GM11168 (cell line): ENCODE measurements around the gene SMIM36.
"Not testable (repeated sequence)": the region's sequence is repeated elsewhere in the genome, so short reads cannot be mapped to it uniquely, and the experiment has no call there.

Experiments used
- in situ Hi-C: fragments of 300-500 bp; cut with MboI; formaldehyde crosslinking; loops from one replicate; pipeline ENCODE4 v1.12.0; 2022; ENCODE audit warnings: low sequenced_read_pairs; ENCODE audit not compliant: unreplicated experiment

Gene SMIM36

DNA sequence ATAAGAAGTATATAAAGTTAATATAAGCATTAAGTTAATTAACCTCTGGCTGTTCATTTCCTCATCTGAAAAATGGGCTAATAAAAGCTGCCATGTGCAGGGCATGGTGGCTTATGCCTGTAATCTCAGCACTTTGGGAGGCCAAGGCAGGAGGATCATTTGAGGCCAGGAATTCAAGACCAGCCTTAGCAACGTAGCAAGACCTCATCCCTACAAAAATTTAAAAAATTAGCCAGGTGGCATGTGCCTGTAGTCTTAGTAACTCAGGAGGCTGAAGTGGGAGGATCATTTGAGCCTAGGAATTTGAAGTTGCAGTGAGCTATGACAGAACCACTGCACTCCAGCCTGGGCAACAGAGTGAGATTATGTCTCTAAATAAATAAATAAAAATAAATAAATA is 49.0 kb downstream of the SMIM36 start:
- in situ Hi-C loops: no loop called here

DNA sequence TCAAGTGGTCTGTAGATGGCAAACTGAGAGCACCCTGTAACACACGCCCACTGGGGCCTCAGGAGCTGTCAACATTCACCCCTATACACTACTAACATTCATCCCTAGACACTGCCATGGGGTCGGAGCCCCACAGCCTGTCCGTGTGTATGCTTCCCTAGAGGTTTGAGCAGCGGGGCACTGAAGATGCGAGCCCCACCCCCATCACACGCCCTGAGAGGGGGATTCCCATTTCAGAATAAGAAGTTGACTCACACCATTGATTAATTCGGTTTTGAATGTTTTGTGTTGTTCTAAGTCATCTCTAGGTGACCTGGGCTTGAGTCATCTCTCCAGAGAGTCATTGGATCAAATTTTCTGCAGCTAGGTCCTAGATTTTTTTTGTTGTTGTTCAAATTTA is 52.3 kb downstream of the SMIM36 start:
- in situ Hi-C loops: no loop called here

DNA sequence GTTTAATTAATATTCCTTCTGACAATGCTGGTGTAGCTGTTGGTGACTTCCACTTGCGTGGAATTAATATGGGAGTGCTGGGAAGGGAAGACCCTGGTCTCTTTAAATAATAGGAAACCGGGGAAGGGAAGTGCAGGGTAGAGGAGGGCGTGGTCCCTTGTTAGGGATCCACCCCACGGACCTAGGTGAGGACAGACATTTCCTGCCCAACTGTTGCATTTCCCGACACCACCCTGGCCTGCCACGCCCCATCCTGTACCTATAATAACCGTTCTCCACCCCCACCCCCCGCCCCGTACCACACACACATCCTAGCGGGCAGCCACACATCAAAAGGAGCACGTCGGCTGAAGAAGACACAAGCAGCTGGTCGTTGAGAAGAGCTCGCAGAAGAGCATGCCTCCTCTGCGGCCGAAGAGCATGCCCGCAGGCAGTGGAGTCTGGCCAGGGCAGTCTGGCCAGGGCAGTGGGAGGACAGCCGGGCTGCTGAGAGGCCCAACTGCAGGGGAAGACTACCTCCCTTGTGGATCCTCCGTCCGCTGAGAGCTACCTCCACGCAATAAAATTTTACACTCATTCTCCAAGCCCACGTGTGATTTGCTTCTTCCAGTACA is 52.9 kb downstream of the SMIM36 start:
- in situ Hi-C loops: no loop called here

DNA sequence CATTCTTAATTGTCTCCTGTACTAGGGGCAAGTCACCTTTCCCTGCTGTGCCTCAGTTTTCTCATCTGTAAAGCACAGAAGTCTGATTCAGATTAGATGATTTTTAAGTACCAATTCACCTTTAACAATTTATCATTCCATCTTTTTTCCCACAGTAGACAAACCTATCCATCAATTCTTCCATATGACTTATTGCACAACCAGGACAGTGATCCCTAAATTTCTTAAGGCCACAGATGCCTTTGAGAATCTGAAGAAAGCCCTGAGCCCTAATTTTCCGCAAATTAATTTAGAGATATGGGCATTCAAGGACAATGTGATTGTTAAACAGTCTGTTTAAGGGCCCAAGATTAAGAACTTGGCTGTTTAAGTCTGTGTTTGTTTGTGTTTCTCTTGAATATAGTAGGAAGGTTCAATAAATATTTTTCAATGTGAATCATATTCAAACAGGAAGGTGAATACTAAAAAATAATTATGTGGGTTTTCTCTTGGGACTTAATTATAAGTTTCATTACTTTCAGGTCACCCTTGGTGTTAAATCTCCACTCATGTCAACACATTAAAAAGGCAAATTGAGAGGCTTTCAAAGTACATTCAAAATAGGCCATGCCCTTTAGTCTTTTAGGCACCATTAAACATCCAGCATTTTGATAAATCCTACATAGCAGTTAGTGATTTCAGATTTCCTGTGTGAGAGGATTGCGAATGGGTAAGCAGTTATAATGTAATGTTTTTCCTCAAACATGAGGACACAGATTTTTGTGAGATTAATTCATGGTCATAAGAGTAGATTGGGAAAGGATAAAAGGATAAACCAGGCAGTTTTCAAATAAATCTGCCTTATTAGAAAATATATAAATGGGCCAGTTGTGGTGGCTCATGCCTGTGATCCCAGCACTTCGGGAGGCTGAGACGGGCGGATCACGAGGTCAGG is 54.7 kb downstream of the SMIM36 start:
- in situ Hi-C loops: no loop called here

DNA sequence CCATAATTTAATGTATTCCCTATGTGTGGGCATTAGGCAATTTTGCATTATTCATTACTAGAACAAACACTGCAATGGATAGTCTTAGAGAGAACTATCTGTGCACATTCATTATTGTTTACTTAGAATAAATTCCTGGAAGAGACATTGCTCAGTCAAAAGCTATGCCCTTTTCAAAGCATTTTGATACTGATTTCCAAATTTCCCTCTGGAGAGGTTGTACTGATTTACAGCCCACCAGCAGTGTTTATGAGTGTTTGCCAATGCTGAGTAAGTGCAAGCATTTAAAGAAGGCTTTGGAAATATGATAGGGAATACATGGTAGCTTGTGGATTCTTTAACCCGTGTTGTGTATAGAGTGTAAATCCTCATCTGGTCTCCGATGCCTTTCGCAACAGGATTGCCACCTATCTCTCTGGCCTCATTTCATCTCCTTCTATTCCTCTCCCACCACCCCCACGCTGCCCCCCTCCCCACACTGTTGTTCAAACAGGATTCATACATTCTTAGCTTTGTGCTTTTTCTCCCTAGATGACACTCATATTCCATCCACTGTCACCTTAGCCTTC is 56.3 kb downstream of the SMIM36 start:
- in situ Hi-C loops: no loop called here

DNA sequence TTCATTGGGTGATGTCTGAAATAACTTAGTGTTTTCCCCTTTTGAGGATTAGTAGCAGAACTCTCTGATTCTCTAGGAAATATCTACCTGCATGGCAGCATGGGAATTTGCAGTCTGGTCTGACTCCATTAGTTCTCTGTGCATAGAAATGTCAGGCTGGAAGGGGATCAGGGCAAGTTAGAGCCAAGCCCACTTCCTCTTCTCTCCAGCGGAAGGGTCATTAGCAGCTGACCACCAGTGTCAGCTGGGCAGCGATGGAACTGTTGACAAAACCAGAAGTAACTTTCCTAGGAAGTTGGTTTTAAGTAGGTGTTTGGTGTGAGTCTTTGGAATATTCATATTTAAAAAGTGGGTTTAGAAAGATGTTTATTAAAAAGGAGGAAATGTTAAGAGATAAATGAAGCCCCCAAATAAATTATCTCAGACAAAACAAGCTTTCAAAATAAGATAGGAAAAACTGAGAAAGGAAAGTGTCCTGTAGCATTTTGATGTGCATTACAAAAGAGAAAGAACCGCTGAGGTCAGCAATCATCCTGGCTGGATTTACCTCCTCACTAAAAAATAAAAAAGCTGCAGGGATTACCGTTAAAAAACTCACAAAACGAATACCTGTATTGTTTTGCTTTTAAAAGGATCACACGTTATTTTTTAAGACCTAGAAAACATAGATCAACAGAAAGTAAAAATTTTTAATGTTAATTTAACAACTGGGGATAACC is 57.3 kb downstream of the SMIM36 start:
- in situ Hi-C loops: no loop called here

DNA sequence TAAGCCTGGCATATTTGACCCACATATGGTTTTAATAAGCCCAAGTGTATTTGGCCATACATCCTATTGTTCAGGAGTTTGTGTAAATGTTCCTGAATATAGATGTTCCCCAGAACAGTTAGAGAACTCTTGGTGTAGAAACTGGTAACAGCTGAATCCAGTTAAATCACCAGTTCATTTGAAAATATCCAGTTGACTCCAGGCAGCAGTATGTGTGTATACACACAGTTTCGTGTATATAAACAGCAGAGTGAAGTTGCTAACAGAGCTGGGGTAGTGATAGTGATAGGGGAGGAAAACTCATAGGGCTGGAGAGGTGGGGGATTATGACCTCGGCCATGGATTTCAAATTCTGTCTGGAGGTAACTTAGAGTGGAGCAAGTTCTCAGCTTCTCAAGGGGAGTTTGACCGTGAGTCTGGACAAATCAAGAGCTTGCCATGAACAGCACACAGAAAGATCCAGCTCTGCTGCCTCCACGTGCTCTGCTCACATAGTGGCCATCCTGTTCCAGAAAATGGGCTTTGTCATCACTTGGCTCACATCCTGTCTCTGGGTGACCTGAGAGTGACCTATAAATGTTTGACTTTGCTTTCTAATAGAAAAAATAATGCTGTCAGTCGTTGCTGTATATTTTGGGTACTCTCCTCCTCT is 59.0 kb downstream of the SMIM36 start:
- in situ Hi-C loops: no loop called here

DNA sequence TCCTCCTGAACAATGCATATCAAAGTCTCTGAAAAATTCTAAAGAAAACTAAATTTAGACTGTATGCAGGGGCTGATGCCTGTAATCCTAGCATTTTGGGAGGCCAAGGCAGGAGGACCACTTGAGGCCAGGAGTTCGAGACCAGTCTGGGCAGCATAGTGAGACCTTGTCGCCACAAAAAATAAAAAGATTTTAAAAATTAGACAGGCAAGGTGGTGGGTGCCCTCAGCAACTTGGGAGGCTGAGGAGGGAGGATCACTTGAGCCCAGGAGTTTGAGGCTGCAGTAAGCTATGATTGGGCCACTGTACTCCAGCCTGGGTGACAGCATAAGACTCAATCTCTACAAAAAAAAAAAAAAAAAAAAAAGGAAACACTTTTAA is 59.5 kb downstream of the SMIM36 start:
- in situ Hi-C loops: no loop called here

DNA sequence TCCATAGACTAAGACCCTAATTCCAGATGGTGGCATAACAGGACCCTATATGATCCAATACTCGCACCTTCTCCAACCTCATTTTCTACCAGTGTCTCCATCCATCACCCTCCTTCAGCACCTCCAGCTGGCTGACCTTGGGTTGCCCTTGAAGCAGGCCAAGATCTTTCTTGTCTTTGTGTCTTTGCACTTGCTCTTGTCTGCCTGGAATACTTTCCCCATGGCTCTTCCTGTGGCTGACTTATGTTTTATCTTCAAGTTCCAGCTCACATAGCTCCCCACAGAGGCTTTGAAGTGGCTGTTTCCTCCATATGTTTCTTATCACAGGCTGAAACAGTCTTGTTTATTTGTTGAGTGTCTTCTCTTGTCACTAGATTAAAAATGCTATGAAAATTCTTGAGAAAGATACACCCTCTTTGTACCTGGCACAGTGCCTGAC is 60.0 kb downstream of the SMIM36 start:
- in situ Hi-C loops: no loop called here

DNA sequence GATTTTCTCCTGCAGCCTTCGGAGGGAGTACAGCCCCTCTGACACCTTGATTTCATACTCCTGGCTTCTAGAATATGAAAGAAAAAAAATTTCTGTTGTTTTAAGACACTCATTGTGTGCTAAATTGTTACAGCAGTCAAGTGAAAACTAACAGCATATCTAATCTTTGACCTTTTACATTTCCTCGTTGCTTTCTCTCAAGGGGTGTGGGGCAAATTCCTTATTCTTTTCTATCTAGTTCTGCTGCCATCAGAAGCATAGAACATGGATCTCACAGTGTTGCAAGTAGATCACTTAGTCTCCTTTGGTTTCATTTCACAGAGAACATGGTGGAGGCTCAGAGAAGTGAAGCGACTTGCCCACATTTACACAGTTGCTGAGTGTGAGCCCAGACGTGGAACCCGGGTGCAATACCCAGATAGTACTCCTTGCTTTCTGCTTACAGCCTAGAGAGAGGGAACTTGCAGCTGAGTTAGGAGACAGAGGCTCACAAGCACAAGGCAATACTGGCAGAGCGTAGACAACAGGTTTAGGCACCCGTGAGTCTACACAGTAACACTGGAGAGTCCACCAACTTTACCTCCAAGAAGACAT is 60.9 kb downstream of the SMIM36 start:
- in situ Hi-C loops: no loop called here

DNA sequence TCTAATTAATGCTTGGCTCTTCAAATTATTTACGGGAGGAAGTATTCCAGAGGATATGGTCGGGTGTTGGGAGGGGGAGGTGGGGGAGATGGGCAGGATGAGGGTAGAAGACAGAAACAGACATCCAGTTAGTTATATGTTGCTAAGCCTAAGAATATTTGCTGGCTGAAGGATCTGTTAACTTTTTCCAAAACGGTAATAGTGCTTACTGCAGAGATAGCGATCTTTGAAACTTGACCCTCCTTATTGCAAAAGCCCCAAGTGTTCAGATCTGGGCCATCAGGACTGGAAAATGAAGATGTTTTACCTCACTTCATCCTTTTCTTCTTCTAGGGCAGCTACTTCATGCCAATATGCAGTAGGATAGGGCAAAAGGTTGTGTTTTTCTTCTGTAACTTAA is 62.6 kb downstream of the SMIM36 start:
- in situ Hi-C loops: no loop called here

DNA sequence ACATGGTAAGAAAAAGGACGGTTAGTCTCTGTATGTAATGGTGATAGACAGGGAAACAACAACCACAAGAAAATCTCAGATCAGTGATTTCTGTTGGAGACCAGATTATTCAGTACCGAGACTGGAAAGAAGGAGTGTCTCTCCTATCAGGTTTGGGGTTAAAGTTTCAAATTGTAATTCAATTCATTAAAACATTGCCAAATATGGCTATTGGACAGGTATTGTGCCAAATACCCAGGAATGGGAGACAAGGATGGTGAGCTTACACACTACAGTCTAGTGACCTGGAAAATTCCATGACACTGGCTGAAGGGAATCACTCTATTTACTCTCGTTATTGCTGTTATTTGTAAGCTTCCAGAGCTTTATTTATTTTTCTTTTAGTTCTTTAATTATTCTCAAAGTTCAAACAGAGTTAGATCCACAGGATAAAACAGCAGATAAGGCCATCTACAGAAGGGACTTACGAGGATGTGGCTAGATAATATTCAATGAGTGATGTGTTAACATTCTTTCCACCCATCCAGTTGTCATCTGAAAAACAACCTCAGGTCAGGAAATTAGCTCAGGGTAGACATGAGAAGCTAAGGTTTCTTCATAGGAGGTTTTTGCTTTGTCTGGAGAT is 64.6 kb downstream of the SMIM36 start:
- in situ Hi-C loops: no loop called here

DNA sequence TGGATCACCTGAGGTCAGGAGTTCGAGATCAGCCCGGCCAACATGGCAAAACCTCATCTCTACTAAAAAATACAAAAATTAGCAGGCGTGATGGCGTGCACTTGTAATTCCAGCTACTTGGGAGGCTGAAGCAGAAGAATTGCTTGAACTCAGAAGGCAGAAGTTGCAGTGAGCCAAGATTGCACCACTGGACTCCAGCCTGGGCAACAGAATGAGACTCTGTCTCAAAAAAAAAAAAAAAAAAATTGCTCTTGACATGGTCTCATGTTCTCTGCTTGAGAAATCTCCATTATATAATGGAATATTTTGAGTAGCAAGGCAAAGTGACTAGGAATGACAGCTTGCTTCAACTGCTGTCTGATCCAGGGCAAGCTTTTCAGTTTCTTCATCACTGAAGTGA is 65.2 kb downstream of the SMIM36 start:
- in situ Hi-C loops: not testable (repeated sequence)

DNA sequence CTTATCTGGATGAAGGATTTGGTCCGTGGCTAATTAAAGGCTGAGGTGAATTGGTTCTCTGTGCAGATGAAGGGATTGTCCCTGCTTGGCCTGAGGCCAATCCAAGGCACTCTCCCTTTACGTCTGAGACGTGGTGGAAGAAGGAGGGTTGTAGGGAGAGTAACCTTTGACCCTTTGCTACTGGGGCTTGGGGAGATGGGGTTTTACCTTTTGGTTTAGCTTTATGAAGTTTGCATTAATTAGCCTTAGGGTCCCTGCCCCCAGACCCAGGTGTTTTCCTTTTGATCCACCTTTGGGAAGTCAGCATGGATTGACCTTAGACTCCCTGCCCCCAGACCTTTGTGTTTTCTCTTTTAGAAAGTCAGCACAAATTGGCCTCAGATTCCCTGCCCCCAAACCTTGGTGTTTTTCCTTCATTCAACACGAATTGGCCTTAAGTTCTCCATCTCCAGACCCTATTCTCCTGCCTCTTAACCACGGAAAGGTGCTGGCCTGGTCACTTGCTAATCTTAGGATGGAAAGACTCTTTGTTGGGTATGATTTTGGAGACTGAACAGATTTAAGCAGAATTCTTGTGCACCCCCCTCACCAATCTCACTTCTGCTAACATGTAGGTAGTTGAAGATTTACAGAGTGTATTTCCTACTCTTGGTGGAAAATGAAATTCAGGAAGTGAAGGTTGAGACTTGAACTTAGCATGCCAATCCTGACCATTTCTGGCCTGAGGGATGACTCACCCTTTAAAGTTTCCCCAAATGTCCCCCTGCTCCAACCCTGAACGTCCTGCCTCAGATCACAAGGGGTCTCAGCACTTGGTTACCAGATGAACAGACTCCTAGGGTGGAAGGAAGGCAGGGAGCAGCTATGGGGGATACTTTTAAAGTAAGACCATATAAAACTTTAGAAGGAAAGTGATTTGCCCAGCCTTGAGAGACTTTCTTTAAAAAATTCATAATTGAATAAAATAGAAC is 66.5 kb downstream of the SMIM36 start:
- in situ Hi-C loops: no loop called here

DNA sequence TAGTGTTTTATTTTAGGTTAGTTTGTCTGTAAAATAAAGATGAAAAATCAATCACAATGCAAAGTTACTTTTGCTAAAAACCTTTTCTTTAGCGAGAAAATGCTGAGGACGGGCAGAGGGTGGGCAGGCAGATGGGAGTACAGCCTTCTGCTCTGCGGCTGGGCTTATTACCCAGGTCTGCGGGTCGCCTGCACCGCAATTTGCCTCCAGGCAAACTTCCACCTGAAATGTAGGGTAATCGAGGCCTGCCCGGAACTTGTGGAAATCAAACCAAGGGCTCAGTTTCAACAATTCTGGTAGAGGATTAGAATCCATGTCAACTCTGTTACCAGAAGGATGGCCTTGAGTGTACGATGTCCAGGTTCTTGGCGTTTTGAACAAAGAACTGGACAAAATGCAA is 67.3 kb downstream of the SMIM36 start:
- in situ Hi-C loops: no loop called here

DNA sequence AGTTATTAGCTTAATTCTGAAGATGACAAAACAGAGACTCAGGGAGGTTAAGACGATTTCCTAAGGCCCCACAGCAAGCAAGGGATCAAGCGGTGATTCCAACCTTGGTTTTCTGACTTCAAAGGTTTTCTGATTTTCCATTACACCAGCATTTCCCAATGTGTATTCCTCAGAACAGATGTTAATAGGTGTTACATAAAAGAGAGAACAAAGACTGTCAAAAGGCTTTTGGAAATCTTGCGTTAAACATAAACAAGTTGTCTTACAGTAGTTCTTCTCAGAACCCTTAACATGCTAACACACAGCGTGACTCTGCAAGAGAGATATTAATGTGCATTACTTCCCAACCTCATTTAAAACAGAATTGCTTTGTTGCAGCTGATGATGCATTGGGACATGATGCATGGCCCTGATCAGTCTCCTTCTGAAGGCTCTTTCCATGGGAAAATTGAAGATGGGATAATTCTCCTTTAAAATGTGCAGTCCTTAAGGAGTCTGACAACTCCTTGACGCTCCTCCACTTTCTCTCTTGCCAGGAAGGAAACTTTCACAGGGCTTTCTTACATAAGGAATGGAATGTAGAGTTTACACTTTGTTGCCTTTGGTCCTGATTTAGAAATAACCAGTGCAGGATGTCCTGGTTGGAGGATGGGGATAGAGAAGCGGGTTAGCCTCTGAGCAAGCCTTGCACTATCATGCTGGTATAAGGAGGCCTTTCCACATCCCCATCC is 68.1 kb downstream of the SMIM36 start:
- in situ Hi-C loops: no loop called here

DNA sequence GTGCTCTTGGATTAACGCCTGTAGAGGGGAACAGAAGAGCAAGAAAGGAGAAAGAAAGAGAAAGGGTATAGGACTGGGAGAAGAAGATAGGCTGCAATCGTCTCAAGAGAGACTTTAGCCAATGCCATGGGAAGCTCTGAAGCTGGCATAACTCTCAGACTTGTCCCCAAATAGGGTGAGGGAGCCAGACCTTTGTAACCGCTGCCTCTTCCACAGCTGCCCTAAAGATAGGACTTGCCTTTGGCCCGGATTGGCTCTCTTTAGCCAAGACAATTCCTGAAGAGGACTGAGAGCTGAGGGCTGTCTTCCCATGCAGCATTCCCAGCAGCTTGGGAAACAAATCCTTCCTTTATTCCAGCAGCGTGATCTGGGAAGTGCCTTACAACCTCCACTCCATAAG is 68.8 kb downstream of the SMIM36 start:
- in situ Hi-C loops: no loop called here

DNA sequence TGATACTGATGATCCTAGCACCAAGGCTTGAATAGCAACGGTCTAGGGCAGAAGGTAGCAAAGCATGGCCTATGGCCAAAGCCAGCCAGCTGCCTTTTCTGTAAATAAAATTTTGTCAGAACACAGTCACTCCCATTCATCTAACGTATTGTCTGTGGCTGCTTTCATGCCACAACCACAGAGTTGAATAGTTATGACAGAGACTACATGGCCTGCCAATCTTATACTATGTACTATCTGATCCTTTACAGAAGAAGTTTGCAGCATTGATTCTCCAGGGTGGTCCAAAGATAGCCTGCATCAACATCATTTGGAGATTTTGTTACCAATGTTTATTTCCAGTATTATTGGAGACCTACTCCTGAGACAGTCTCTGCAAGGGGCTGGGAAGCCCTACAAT is 69.7 kb downstream of the SMIM36 start:
- in situ Hi-C loops: no loop called here
